GM12891 (cell line): ENCODE data around the gene PJA2.

ENCODE experiments used
- POLR2A ChIP-seq: IDR thresholded peaks from 2 replicates; pipeline ENCODE4 v1.6.1; 2011; ENCODE audit warnings: low read depth, low read length, control low read depth
- POLR2AphosphoS5 ChIP-seq: IDR thresholded peaks from 2 replicates; pipeline ENCODE4 v1.6.1; 2011; ENCODE audit warnings: low read depth, low read length, control low read depth
- POU2F2 ChIP-seq: IDR thresholded peaks from 2 replicates; pipeline ENCODE4 v1.6.1; 2011; ENCODE audit warnings: low read depth, mild to moderate bottlenecking, control low read depth, low read length, moderate library complexity
- TAF1 ChIP-seq: IDR thresholded peaks from 2 replicates; pipeline ENCODE4 v1.6.1; 2011; ENCODE audit warnings: low read depth, low read length, control low read depth

GRCh38 chr5:109439590-109439989, 29.8 kb upstream of the PJA2 start:
- TF ChIP-seq TAF1, result no peak
- TF ChIP-seq POLR2A, result no peak
- TF ChIP-seq POLR2AphosphoS5, result no peak
- TF ChIP-seq POU2F2, result no peak
